Nephron progenitor cell (in vitro differentiated cells): ENCODE results near the gene CGB8.

Source experiments
- DNase-seq: peaks from one replicate; pipeline ENCODE4 v3.0.0; 2021
- H3K27ac Mint-ChIP-seq: 2 replicates; pipeline ENCODE4 v1.8.0; 2021; ENCODE audit warnings: mild to moderate bottlenecking, moderate library complexity, mixed read lengths
- H3K27me3 Mint-ChIP-seq: 2 replicates; pipeline ENCODE4 v1.8.0; 2021; ENCODE audit warnings: mild to moderate bottlenecking, low read depth, mixed read lengths; ENCODE audit not compliant: poor library complexity
- H3K36me3 Mint-ChIP-seq: 2 replicates; pipeline ENCODE4 v1.8.0; 2021; ENCODE audit warnings: low read depth, mixed read lengths
- H3K4me1 Mint-ChIP-seq: 2 replicates; pipeline ENCODE4 v1.8.0; 2021; ENCODE audit warnings: mixed read lengths
- H3K4me3 Mint-ChIP-seq: 2 replicates; pipeline ENCODE4 v1.8.0; 2021; ENCODE audit warnings: mild to moderate bottlenecking, moderate library complexity, mixed read lengths
- H3K9me3 Mint-ChIP-seq: 2 replicates; pipeline ENCODE4 v1.8.0; 2021; ENCODE audit warnings: mild to moderate bottlenecking, moderate library complexity, mixed read lengths
- CTCF ChIP-seq: fragments of 200-600 bp; sonication (generic); IDR thresholded peaks from 2 replicates; pipeline ENCODE4 v1.5.0; 2021; ENCODE audit warnings: antibody characterized with exemption

CGB8 gene

GRCh38 chr19:49017041-49017665, 31.8 kb downstream of the CGB8 start, which contains the start of gene LHB:
Gene LHB (minus strand): TSS chr19:49017091. CDS start chr19:49017081, 10 bp downstream.
- no peak for TF ChIP-seq CTCF
- H3K4me1 Mint-ChIP-seq: peaks cover 28% of the 10 kb centered on the region
- H3K9me3 Mint-ChIP-seq: no peaks in the 10 kb centered on the region
- peak within 1 kb of the TSS; percentile 45 for H3K4me3 Mint-ChIP-seq
- DNase-seq: no peak
- H3K36me3 Mint-ChIP-seq: peaks cover 23% of the 10 kb centered on the region
- H3K27ac Mint-ChIP-seq: no peak within 1 kb of the TSS
- H3K27me3 Mint-ChIP-seq: peaks cover 31% of the 10 kb centered on the region

- H3K9me3 Mint-ChIP-seq: no peaks in the 10 kb centered on the region
- no peak for DNase-seq
- no peak overlapping the region for H3K27ac Mint-ChIP-seq
- TF ChIP-seq CTCF: no peak
- H3K4me1 Mint-ChIP-seq: peaks cover 23% of the 10 kb centered on the region
- peaks cover 23% of the 10 kb centered on the region for H3K36me3 Mint-ChIP-seq
- peaks cover 31% of the 10 kb centered on the region for H3K27me3 Mint-ChIP-seq
- H3K4me3 Mint-ChIP-seq: no peak overlapping the region
Measured at GRCh38 chr19:49016067-49016839, 32.7 kb downstream of the CGB8 start.

GRCh38 chr19:49014870-49015255, 34.0 kb downstream of the CGB8 start:
- no peaks in the 10 kb centered on the region for H3K9me3 Mint-ChIP-seq
- peaks cover 21% of the 10 kb centered on the region for H3K27me3 Mint-ChIP-seq
- no peak overlapping the region for H3K27ac Mint-ChIP-seq
- H3K4me3 Mint-ChIP-seq: no peak overlapping the region
- no peak for TF ChIP-seq CTCF
- peaks cover 34% of the 10 kb centered on the region for H3K36me3 Mint-ChIP-seq
- no peak for DNase-seq
- peaks cover 9% of the 10 kb centered on the region for H3K4me1 Mint-ChIP-seq

- DNase-seq: no peak
- H3K27me3 Mint-ChIP-seq: peaks cover 20% of the 10 kb centered on the region
- H3K4me3 Mint-ChIP-seq: no peak overlapping the region
- H3K27ac Mint-ChIP-seq: no peak overlapping the region
- TF ChIP-seq CTCF: no peak
- H3K9me3 Mint-ChIP-seq: no peaks in the 10 kb centered on the region
- peaks cover 35% of the 10 kb centered on the region for H3K36me3 Mint-ChIP-seq
- H3K4me1 Mint-ChIP-seq: peaks cover 5% of the 10 kb centered on the region
Measured at GRCh38 chr19:49014123-49014869, 34.6 kb downstream of the CGB8 start.

- H3K4me1 Mint-ChIP-seq: no peaks in the 10 kb centered on the region
- no peak overlapping the region for H3K27ac Mint-ChIP-seq
- H3K4me3 Mint-ChIP-seq: no peak overlapping the region
- H3K27me3 Mint-ChIP-seq: peaks cover 3% of the 10 kb centered on the region
- DNase-seq: no peak
- peaks cover 47% of the 10 kb centered on the region for H3K36me3 Mint-ChIP-seq
- no peak for TF ChIP-seq CTCF
- no peaks in the 10 kb centered on the region for H3K9me3 Mint-ChIP-seq
Measured at GRCh38 chr19:49011194-49011593, 37.7 kb downstream of the CGB8 start.
